HG03064 (cell line): ENCODE measurements around the gene DGKG.

Experiments used
- ATAC-seq: cut with Tn5 transposase; IDR thresholded peaks from one replicate; pipeline ENCODE4 v1.9.1; 2021; ENCODE audit warnings: low read depth; ENCODE audit not compliant: unreplicated experiment

Gene DGKG

GRCh38 chr3:186368176-186368575, 6.1 kb upstream of the DGKG start:
- ATAC-seq: no peak

DNA sequence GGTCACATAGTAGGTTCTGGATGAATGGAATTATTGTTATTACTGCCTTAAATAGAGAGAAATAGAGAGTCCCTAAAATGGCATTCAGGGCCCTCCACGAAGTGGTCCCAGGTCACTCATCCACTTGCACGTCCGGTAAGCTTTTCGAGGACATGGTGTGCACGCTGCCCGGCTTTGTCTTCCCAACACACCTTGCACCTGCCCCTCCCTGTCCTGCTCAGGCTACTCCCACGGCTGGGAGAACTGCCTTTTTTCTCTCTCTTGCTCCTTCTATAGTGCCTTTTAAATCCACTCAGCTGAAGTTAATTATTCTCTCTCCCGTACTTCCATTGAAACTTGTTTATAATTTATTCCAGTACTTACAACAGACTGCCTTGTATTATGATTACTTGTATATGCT, 5.6 kb upstream of the DGKG start:
- ATAC-seq: no peak

GRCh38 chr3:186366206-186366605, 4.2 kb upstream of the DGKG start:
- no peak for ATAC-seq

GRCh38 chr3:186365202-186365974, 3.4 kb upstream of the DGKG start:
- ATAC-seq: no peak

GRCh38 chr3:186362988-186363387, 954 bp upstream of the DGKG start:
- ATAC-seq: no peak

- no peak for ATAC-seq
These were observed 456 bp upstream of the DGKG start for GRCh38 chr3:186362537-186362842.

DNA sequence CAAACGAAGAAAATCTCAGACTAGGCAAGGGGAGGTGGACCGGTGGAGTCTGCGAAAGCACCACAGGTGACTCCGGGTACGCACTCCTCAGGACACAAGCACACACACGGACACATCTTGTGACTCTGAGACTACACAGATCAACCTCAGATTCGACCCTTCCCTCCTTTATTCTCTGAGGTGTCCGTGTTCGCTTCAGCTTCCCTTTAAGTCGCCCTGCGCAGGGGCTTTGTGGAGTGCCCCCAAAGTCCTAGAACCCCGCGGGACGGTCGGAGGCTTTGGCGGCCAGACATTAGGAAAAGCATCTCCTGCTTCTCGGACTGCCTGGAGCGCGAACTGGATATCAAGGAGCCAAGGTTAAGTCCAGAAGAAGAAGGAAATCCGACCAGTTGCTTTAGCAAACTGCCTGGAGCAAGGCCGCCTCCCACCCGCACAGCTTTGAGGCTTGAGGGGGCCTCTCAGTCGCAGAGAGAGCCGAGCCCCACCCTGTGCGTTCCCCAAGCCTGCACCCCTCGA, 730 bp downstream of the DGKG start:
- no peak for ATAC-seq

GRCh38 chr3:186360779-186361178, 1.3 kb downstream of the DGKG start:
- no peak for ATAC-seq

- ATAC-seq: no peak
These were observed 3.0 kb downstream of the DGKG start for GRCh38 chr3:186359078-186359477.

GRCh38 chr3:186356152-186356551, 5.9 kb downstream of the DGKG start:
- no peak for ATAC-seq

- ATAC-seq: no peak
These were observed 7.9 kb downstream of the DGKG start for GRCh38 chr3:186354100-186354499.

DNA sequence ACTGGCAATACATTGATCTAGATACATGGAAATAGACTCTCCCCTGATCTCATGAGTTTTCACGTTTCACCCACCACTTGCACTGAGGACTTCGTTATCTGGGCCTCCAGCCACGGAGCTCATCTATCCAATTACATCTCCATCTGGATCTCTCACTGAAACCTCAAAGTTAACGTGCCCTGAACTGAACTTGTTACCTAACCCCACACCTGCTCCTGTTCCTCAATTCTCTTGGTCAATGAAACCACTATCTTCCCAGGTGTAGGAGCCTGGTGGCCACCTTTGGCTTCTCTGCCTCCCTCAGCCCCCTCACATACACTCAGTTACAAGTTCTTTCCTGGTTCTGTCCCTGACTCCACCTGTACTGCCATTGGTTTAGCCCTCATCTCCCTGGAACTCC, 9.7 kb downstream of the DGKG start:
- ATAC-seq: no peak

DNA sequence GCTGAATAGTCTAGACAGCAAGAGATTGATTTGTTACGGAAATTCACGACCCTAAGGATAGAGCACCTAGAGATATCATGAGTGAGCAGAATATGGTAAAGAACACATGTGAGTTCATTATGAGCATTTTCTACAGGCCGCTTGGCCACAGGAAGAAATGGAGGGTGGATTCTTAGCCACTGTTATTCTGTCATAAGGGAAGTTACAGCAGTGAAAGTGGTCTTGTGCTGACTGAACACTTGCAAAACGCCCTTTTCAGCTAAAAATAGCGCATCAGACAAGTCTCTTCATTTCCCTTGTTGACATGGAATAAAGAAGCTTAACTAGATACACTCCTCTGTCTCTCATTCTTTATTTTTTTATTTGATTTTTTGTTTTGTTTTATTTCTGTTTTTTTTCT, 19.8 kb downstream of the DGKG start:
- no peak for ATAC-seq

DNA sequence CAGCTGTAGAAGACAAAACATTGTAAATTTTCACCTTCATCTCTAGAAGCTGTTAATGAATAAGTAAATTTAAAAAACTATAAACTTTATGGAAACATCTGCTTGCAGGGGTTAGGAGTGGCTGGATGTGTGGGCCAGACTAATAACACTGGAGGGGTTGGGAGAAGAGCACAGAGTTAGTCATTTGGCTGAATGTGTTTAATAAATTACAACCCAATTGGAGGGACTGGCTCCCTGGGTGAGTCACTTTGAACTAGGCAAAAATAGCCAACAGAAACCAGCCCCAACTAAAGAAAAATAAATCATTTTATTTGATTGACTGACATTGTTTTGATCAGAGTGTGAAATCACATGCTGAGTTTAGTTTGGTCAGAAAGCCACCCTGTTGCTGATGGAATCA, 21.8 kb downstream of the DGKG start:
- ATAC-seq: no peak

- ATAC-seq: no peak
These were observed 22.7 kb downstream of the DGKG start for GRCh38 chr3:186339180-186339918.

- no peak for ATAC-seq
These were observed 28.8 kb downstream of the DGKG start for GRCh38 chr3:186333256-186333655.

DNA sequence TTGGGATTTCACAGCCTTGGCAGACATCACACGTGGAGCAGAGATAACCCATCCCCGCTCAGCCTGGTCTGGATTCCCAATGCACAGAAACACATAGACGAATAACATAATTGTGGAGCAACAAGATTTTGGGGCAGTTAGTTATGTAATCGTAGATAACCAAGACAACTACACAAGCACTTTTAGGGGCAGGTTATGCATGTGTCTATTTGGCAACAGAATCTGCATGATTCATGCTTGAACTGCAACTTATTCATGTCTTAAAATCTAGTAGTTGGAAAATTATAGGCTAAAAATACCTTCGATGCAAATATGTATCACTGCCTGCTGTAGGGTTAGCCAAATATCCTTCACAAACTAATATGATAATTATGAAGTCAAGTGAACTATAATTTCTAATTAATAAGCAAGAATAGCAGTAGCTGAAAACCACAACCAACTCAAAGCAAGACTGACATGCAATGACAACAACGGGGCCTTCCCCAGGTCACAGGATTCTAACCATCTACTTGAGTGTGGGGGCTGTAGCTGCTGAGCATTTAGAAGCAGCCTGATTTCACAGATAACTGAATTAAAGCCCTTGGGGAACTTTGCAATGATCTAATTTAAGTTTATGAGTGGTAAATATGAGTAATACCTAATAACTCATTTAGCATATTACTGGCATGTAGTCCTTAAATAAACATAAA, 31.1 kb downstream of the DGKG start:
- ATAC-seq: no peak

- ATAC-seq: no peak
These were observed 32.4 kb downstream of the DGKG start for GRCh38 chr3:186329589-186329988.

- ATAC-seq: no peak
These were observed 34.0 kb downstream of the DGKG start for GRCh38 chr3:186327912-186328487.

DNA sequence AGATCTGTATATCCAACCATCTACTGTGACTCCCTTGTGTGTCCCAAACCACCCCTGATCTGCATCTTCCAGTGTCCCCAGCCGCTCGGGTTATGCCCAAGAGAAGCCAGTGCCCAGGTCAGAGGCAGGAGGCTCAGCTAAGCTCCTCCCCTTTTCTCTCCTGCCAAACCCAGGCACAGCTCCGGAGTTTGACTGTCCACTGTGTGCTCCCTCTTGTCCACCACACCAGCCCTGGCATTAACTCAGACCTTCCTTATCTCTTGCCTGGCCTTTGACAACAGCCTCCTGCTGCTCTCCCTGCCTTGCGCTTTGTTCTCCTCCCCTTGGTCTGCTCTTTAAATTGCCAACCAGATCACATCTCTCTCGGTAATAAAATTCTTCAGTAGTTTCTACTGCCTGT, 39.3 kb downstream of the DGKG start:
- no peak for ATAC-seq

DNA sequence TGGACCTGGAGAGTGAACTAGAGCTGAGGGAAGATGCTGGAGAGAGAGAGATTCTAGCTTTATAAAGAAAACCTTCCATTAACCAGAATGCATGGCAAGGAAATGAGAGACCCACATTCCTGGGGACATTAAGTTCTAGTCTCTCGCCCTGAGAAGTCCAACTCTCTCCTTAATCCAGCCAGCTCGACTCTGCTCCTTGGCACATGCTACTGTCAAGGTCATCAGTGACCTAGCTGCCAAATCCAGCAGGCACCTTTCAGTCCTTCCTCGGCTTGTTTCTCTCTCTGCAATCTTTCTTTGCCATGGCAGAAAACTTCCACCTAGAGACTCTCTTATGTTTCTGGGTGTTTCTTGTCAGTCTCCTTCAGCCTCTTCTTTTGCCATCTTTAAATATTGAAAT, 40.3 kb downstream of the DGKG start:
- no peak for ATAC-seq
